ENCODE measurements around the gene USO1. TPM values are rescaled to one million over a fixed set of nuclear protein-coding genes. Genes with fewer than 3 reads are reported as not detected.

Gene USO1
- total and polyA plus RNA-seq, 12 donors = 27.4 to 109 (median 69.8) TPM

- Histone ChIP-seq H3K4me3 (no peak overlapping the region), H3K36me3 (replicated peaks in 1 of 2) (no peaks in the 10 kb centered on the region), H3K4me1 (replicated peaks in 1 of 2) (no peaks in the 10 kb centered on the region), H3K27me3 (no peaks in the 10 kb centered on the region), H3K9me3 (replicated peaks in 1 of 3) (no peaks in the 10 kb centered on the region), H3K27ac (no peak overlapping the region)
- DNase-seq = no peak
- TF ChIP-seq POLR2A (IDR thresholded peaks at IDR 0.05) = no peak
- TF ChIP-seq CTCF (IDR thresholded peaks at IDR 0.05) = no peak
- WGBS, 4 donors = 82 to 85% (median 83%) methylated on average over 4 of the region's 4 CpGs
- intact Hi-C loops (cut with DNase I) = no loop called here
These were observed 21.4 kb upstream of the USO1 start for GRCh38 chr4:75702919-75703411.

GRCh38 chr4:75705198-75705977 lies 19.0 kb upstream of the USO1 start:
- intact Hi-C loops (cut with DNase I) = no loop called here
- no peak overlapping the region for H3K27ac ChIP-seq
- no peak for DNase-seq
- TF ChIP-seq CTCF (IDR thresholded peaks at IDR 0.05) = no peak
- no peak for TF ChIP-seq POLR2A (IDR thresholded peaks at IDR 0.05)
- no peaks in the 10 kb centered on the region for H3K9me3 ChIP-seq (replicated peaks in 1 of 3)
- H3K36me3 ChIP-seq (replicated peaks in 1 of 2) = no peaks in the 10 kb centered on the region
- no peaks in the 10 kb centered on the region for H3K27me3 ChIP-seq
- no peaks in the 10 kb centered on the region for H3K4me1 ChIP-seq (replicated peaks in 1 of 2)
- 93 to 98% (median 97%) methylated on average over 6 of the region's 6 CpGs for WGBS, 4 donors
- H3K4me3 ChIP-seq = no peak overlapping the region

GRCh38 chr4:75708218-75708691 lies 16.1 kb upstream of the USO1 start:
- no peaks in the 10 kb centered on the region for H3K4me1 ChIP-seq (replicated peaks in 1 of 2)
- no peaks in the 10 kb centered on the region for H3K9me3 ChIP-seq (replicated peaks in 1 of 3)
- 92 to 97% (median 93%) methylated on average over 3 of the region's 3 CpGs for WGBS, 4 donors
- H3K27me3 ChIP-seq = no peaks in the 10 kb centered on the region
- H3K36me3 ChIP-seq (replicated peaks in 1 of 2) = no peaks in the 10 kb centered on the region
- intact Hi-C loops (cut with DNase I) = no loop called here
- DNase-seq = no peak
- no peak overlapping the region for H3K4me3 ChIP-seq
- H3K27ac ChIP-seq = no peak overlapping the region
- TF ChIP-seq POLR2A (IDR thresholded peaks at IDR 0.05) (no peak), CTCF (IDR thresholded peaks at IDR 0.05) (peak in 2 of 6 experiments; percentile 11 to 12)

- intact Hi-C loops (cut with DNase I) = no loop called here
- Histone ChIP-seq H3K27me3 (no peaks in the 10 kb centered on the region), H3K36me3 (replicated peaks in 1 of 2) (no peaks in the 10 kb centered on the region), H3K9me3 (replicated peaks in 1 of 3) (no peaks in the 10 kb centered on the region), H3K4me3 (no peak overlapping the region), H3K4me1 (replicated peaks in 1 of 2) (peaks cover 0 to 11% of the 10 kb centered on the region in 2 donors), H3K27ac (peak overlapping the region in 1 of 5 donors; percentile 8)
- TF ChIP-seq POLR2A (IDR thresholded peaks at IDR 0.05) = no peak
- no peak for TF ChIP-seq CTCF (IDR thresholded peaks at IDR 0.05)
- no peak for DNase-seq
- 71 to 79% (median 73%) methylated on average over 4 of the region's 4 CpGs for WGBS, 4 donors
These were observed 14.1 kb upstream of the USO1 start for GRCh38 chr4:75710246-75710645.

Data from adrenal gland (tissue), 12 donors.